ENCODE results near the gene SPATA12.

SPATA12 gene

GRCh38 chr3:57085211-57085610 lies 24.7 kb downstream of the SPATA12 start:
- DNase-seq = no peak

DNA sequence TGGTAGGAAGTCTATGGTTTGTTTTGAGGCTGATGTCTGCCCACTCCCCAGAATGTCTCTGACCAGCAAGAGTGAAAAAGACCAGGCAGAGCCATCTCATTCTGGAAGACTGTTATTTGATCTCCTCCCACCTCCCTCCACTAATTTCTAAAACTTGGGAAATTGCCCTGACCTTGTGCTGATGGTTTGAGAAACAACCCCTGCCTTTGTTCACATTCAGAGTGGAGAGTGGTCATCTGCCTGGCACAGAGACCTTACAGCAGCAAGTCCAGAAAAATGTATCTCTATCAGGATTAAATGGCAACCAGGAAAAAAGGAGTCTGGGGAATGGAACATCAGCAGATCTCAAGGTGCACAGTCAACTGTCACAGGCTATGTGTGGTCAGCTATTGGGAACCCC lies 25.7 kb downstream of the SPATA12 start:
- DNase-seq = no peak

DNA sequence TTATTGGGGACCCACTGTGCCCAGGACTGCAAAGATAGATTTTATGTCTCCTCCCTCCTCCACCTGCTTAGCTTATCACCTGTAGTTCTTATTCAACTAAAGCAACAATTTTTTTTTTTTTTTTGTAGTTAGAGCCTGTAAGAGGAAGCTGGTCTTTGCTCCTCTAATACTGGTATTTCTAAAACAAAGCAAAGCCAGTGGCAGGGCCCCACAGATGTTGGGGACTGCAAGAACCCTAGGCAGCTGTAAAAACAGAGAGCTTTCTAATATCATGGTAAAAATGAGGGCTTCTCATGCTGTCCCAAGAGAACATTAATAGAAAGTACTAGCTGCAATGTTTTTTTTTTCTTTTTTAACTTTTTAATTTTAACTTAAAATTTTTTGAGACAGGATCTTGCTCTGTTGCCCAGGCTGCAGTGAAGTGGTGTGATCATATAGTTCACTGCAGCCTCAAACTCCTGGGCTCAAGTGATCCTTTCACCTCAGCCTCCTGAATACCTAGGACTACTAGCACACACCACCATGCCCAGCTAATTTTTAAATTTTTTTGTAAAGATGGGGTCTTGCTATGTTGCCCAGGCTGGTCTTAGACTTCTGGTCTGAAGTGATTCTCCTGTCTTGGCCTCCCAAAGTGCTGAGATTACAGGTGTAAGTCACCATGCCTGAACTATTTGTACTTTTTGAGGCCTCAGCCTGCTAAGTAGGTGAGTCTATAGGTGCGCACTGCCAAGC lies 27.1 kb downstream of the SPATA12 start:
- DNase-seq = no peak

DNA sequence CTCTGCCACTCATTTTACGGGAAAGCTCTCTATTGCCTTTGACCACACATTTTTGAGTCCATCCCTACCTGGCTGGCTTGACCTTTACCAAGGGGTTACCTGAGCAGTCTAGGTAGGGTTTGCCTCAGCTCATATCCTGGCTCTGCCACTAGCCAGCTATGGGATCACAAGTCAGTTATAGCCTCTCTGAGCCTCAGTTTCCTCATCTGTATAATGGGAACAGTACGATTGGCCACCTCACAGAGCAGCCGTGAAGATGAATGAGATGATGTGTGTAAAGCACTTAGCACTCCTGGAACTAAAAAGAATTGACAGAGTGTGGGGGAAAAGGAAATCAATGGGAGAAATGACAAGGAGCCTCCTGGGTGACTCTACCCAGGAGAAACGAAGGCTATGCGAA lies 28.0 kb downstream of the SPATA12 start:
- no peak for DNase-seq

DNA sequence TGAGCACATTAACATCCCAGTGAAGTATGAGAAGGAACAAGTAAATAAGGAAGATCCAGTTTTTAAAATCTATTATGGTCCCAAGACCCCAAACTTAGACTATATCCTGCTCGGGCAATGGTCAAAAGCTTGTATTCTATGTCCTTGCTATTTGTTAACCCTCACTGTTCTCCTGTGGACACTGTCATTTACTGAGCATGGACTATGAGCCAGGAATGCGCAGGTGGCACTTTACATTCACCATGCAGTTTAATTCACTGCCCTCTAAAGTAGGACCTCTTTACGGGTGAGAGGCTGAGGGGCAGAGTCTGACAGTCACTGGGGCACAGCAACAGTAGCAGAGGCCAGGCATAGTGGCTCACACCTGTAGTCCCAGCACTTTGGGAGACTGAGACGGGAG lies 28.6 kb downstream of the SPATA12 start:
- no peak for DNase-seq

GRCh38 chr3:57091521-57092273 lies 31.2 kb downstream of the SPATA12 start:
- DNase-seq = no peak

DNA sequence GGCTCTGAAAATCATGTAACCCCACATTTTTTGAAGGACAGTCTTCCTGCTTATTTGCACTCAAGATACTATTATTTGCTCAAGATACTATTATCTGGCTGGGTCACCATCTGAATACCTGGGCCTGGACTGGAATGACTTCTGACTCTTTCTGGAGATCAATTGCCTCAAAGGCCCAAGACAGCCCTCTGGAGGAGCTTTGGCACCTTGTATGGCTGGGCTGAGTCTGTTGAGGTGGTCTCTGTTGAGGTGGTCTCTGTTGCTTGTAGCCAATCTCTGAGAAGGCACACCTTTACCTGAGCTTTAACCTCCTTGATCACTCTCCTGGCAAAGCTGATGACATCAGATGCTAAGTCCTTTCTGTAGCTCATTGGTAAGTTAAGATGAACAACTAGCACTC lies 33.0 kb downstream of the SPATA12 start:
- DNase-seq = no peak

GRCh38 chr3:57093971-57094535 lies 33.6 kb downstream of the SPATA12 start:
- no peak for DNase-seq

DNA sequence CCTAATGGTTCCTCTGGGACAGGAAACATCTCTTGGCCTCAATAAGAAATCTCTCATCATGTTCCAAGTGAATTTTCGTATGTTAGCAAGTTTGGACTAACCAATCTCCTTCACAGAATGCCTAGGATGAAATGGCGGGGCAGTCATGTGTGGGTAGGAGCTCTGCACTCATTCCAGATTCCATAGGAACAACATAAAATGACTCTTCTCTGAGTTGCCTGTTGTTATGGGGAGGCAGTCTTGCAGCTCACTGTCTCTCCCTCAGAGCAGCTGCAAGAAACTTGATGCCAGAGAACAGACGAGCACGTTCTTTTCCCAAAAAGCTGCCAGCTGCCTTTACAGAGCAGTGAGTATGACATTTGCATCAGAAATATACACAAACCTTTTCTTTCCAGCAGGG lies 34.1 kb downstream of the SPATA12 start:
- DNase-seq = no peak

DNA sequence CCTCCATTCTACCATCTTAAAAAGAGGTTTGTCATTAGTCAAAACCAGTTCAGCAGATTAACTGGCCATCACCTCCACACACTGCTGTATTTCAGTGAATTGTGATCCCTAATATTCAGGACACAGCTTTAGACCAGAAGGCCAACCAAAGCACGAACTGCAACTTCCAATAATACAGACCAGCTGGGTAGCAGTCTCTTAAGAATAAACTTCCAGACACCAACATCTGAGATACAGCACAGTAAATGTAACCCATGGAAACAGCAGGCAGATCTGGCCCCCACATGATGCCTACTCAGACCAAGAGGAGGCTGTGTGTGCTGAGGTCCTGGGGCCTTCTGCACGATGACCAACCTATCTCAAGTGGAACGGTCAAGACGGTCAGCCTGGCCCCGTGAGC lies 34.9 kb downstream of the SPATA12 start:
- no peak for DNase-seq

DNA sequence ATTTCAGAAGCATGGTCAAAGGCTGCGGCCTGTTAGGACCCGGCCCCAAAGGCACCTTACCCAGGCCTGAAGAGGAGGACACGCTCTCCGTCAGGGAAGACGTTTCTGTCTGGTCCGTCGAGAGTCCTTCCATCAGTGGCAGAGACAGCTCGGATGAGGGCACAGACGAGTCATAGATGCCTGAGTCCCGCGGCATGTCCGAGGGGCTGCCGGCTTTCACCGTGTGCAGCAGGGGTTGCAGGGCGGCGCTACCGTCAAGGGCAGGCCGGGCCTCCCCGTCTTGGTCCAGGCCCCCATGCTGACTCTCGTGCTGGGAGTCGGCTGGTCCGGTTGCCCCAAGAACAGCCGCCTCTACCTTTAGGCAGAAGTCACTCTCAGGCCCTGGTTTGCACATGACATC lies 37.1 kb downstream of the SPATA12 start:
- no peak for DNase-seq

- DNase-seq = no peak
These were observed 38.2 kb downstream of the SPATA12 start for GRCh38 chr3:57098418-57099310.

GRCh38 chr3:57100046-57100695 lies 39.7 kb downstream of the SPATA12 start:
- DNase-seq = peak; percentile 19

GRCh38 chr3:57105585-57105984 lies 45.1 kb downstream of the SPATA12 start:
- DNase-seq = no peak

DNA sequence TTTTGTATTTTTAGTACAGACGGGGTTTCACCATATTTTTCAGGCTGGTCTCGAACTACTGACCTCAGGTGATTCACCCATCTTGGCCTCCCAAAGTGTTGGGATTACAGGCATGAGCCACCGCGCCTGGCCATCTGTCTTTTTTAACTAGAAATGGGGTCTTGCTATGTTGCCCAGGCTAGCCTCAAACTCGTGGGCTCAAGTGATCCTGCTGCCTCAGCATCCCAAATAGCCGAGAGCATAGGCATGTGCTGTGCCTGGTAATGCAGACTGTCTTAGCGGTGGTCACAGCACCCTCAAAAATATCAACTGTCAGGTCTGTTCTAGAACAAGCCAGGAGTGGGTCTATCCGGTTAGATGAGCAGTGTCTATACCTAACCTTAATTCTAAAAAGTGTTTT lies 48.2 kb downstream of the SPATA12 start:
- DNase-seq = no peak

GRCh38 chr3:57109437-57110199 lies 49.2 kb downstream of the SPATA12 start:
- DNase-seq = no peak

DNA sequence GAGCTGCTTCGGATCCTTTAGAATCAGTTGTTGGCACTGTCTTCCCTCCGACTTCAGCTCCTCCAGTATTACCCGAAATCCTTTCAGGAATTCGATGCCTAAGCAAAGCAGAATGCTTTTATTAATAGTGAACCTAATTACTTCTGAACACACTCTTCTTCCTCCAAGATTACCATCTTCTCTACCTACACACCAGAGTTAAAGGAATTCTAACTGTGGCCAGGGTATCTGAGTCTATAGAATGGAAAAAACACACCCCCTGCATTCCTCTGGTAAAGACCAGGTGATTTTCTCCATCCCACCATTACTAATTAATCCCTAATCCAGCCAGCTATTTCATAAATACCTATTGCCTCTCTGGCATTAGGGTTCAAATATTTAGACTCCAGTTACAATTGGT lies 49.8 kb downstream of the SPATA12 start:
- DNase-seq = no peak

DNA sequence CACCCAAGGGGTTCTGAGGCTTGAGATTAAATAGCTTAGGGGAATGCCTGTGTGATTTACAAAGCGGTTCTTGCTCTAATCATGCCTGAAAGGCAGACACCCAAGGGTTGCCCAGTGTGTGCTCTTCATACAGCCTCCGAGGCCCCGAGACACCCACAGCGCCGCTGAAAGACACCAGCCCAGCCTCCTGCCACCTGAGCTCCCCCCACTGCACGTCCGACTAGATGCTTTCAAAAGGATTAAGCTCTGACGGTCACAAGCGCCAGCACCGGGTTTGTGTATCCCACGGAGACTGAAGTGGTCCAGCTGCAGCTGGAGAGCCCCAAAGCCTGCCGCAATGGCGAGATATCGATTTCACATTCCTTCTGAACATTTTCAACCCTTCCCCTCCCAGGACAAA lies 50.3 kb downstream of the SPATA12 start:
- DNase-seq = no peak

GRCh38 chr3:57112206-57112605 lies 51.7 kb downstream of the SPATA12 start:
- no peak for DNase-seq

DNA sequence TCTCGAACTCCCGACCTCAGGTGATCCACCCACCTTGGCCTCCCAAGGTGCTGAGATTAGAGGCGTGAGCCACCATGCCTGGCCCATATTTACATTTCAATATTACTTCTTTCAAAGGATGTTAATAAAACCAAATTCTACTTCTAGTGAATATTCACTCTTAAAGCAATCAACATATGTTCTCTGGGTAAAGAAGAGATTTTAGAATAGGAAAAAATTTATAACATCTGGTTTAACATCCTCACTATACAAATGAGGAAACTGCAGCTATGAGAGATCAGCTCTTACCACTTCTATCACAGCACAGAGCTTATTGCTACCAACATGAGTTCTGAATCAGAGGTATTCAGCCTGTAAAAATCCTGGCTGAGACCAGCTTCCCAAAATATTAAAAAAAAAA lies 56.0 kb downstream of the SPATA12 start:
- DNase-seq = no peak

DNA sequence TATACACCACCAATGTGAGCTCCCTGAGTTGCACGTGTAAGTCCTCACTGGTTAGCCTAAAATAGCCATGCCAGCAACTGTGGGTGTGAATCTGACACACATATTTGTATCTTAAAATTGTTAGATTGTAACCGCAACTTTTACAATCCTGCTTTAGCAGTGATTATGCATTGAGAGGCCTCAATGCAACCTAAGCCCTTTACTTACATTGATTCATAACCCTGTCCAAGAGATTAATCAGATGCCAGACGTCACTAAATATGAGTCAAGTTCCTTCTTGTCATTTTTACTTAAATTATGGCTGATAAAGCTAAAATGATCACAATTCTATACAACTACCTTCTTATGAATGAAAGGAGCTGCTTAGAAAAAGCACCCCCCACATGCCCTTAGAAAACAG lies 57.8 kb downstream of the SPATA12 start:
- no peak for DNase-seq

DNA sequence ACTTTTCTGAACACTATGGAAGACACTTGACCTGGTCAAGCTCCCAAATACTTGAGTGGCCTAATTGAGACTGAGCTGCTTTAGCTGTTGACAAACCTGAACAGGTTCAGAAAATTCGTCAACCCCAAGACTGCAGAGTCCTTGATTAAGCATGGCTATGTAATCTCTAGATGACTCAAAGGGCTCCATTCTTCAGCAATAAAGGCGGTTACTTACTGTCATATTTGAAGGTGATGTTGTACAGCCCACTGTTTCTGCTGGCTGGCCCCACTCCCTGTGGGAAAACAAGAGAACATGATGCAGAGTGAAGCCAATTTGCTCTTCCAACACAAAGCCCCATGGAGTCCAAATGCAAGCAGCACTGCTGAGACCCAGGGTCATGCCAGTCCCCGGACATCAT lies 59.6 kb downstream of the SPATA12 start:
- DNase-seq = no peak

Data from activated effector memory CD4-positive, alpha-beta T cell treated with Interleukin-2 at 50 U/mL for 16 hours (primary cell).